Lung (tissue), 12 donors: ENCODE results near the gene DCLRE1C. TPM values are rescaled to one million over a fixed set of nuclear protein-coding genes. Genes with fewer than 3 reads are reported as not detected.
"Not testable (repeated sequence)": the region's sequence is repeated elsewhere in the genome, so short reads cannot be mapped to it uniquely, and the experiment has no call there.

Experiments
- ATAC-seq: fragments of 200-7000 bp; cut with Tn5 transposase; one replicate; pipeline ENCODE4 v1.9.1; 2020; ENCODE audit warnings: moderate number of reproducible peaks; ENCODE audit not compliant: insufficient read depth, low FRiP score
- DNase-seq, 3 donors: peaks; one replicate each; pipeline ENCODE4 v3.0.0-alpha.2; 2013 to 2017
- H3K27ac ChIP-seq, 2 donors: one replicate each; pipeline ENCODE4 v1.5.1; 2013; ENCODE audit warnings: mild to moderate bottlenecking in 2 of 2, moderate library complexity in 2 of 2, control low read depth in 1 of 2, inconsistent platforms in 1 of 2, low read depth in 1 of 2, low read length in 1 of 2
- H3K27me3 ChIP-seq, 3 donors: one replicate each; pipeline ENCODE4 v1.5.1; 2013; ENCODE audit warnings: low read length in 2 of 3; ENCODE audit not compliant: control insufficient read depth in 3 of 3, insufficient read depth in 3 of 3
- H3K36me3 ChIP-seq, 4 donors: one replicate each; pipeline ENCODE4 v1.5.1; 2013; ENCODE audit warnings: low read length in 4 of 4, mild to moderate bottlenecking in 1 of 4, moderate library complexity in 1 of 4; ENCODE audit not compliant: control insufficient read depth in 4 of 4, insufficient read depth in 4 of 4
- H3K4me1 ChIP-seq, 5 donors: one replicate each; pipeline ENCODE4 v1.5.1; 2013; ENCODE audit warnings: low read length in 5 of 5, mild to moderate bottlenecking in 2 of 5, moderate library complexity in 1 of 5; ENCODE audit not compliant: control insufficient read depth in 5 of 5, insufficient read depth in 5 of 5
- H3K4me3 ChIP-seq: one replicate; pipeline ENCODE4 v1.5.1; 2013; ENCODE audit warnings: mild to moderate bottlenecking, control low read depth, moderate library complexity
- H3K9ac ChIP-seq, 2 donors: one replicate each; pipeline ENCODE4 v1.5.1; 2013; ENCODE audit warnings: low read length in 2 of 2, control low read depth in 1 of 2; ENCODE audit not compliant: insufficient read depth in 1 of 2
- H3K9me3 ChIP-seq, 4 donors: one replicate each; pipeline ENCODE4 v1.5.1; 2013; ENCODE audit warnings: low read length in 3 of 4, mild to moderate bottlenecking in 1 of 4, moderate library complexity in 1 of 4; ENCODE audit not compliant: control insufficient read depth in 4 of 4, insufficient read depth in 3 of 4
- WGBS, 2 donors: extraction: QIAGEN DNeasy Blood & Tissue Kit; methylation state at CpG; one replicate each; pipeline ENCODE4 v1.1.7; 2013; 5-methylcytosine and 5-hydroxymethylcytosine counted together
- polyA plus RNA-seq, 2 donors: library from polyadenylated mRNA; stranded (reverse); fragments of 200-250 nt; gene quantifications; one replicate each; pipeline ENCODE4 v1.2.1, GENCODE V29; 2013
- total RNA-seq, 2 donors: library from RNA; depleted of rRNA in 1 of 2; stranded (reverse); fragments of >200 nt in 1 of 2; gene quantifications; one replicate each; pipeline ENCODE4 v1.2.1, GENCODE V29; 2014 to 2021
- TF ChIP-seq, protein P1 (sequence below): IDR thresholded peaks from 2 replicates; pipeline ENCODE4 v1.5.1; 2012; ENCODE audit warnings: mild to moderate bottlenecking; ENCODE audit errors: control extremely low read depth, extremely low read depth
- donor health status: control.
- donor health status: control.
- donor health status: Bipolar disorder and iron deficiency.
- donor health status: healthy.
- donor health status: DM: yes; HTN: yes; CAD: no.

Gene DCLRE1C
- total and polyA plus RNA-seq, 4 donors, result 3.0 to 14.9 (median 7.7) TPM

DNA sequence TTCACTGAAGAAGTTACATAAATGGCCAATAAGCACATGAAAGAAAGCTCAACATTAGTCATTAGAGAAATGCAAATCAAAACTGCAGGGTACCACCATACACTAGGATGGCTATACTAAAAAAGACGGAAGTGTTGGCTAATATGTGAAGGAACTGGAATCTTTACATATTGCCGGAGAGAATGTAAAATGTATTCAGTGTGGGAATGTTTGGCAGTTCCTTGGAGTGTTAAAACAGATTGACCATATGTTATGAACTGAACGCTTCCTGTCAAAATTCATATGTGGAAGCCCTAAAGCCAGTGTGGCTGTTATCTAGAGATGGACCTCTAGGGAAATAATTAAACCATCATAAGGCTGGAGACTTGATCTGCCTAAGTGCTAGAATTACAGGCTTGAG is 42.1 kb downstream of the DCLRE1C start:
- H3K36me3 ChIP-seq, result peaks cover 19 to 69% (median 39%) of the 10 kb centered on the region in 4 donors

DNA sequence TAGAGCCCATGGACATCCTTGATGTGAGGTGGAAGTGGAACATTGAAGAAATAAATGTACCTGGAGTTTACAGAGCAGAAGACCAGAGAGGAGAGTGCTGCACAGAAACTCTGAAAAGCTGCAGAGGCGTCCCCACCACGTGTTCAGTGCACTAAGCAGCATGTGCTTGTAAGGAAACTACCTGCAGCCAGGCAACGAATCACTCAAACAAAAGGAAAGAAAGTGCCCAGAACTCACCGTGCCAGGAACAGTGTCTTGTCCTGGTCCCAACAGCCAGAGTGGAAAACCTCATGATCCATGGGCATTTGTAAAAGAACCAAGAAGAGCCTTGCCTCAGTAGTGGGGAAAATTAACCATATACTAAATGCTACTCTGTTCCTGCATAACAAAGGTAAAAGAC is 42.9 kb downstream of the DCLRE1C start:
- ATAC-seq, result no peak
- H3K4me1 ChIP-seq, result no peaks in the 10 kb centered on the region
- H3K9ac ChIP-seq, result no peak overlapping the region
- TF ChIP-seq, protein P1, sequence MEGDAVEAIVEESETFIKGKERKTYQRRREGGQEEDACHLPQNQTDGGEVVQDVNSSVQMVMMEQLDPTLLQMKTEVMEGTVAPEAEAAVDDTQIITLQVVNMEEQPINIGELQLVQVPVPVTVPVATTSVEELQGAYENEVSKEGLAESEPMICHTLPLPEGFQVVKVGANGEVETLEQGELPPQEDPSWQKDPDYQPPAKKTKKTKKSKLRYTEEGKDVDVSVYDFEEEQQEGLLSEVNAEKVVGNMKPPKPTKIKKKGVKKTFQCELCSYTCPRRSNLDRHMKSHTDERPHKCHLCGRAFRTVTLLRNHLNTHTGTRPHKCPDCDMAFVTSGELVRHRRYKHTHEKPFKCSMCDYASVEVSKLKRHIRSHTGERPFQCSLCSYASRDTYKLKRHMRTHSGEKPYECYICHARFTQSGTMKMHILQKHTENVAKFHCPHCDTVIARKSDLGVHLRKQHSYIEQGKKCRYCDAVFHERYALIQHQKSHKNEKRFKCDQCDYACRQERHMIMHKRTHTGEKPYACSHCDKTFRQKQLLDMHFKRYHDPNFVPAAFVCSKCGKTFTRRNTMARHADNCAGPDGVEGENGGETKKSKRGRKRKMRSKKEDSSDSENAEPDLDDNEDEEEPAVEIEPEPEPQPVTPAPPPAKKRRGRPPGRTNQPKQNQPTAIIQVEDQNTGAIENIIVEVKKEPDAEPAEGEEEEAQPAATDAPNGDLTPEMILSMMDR, result no peak
- H3K4me3 ChIP-seq, result no peak overlapping the region
- WGBS, 2 donors, result 97 to 98% methylated on average over 4 of the region's 4 CpGs
- H3K27me3 ChIP-seq, result no peaks in the 10 kb centered on the region
- H3K27ac ChIP-seq, result no peak overlapping the region
- DNase-seq, result no peak
- peaks cover 19 to 68% (median 38%) of the 10 kb centered on the region in 4 donors for H3K36me3 ChIP-seq
- H3K9me3 ChIP-seq, result peaks cover 0 to 2% (median under 1%) of the 10 kb centered on the region in 4 donors

More for the DNA sequence above, 42.1 kb downstream of the DCLRE1C start:
- Histone ChIP-seq H3K27ac (no peak overlapping the region), H3K4me3 (no peak overlapping the region), H3K27me3 (no peaks in the 10 kb centered on the region), H3K4me1 (no peaks in the 10 kb centered on the region), H3K9me3 (peaks cover 0 to 10% (median 1%) of the 10 kb centered on the region in 4 donors), H3K9ac (no peak overlapping the region)
- 96 to 98% methylated on average over 3 of the region's 3 CpGs for WGBS, 2 donors
- TF ChIP-seq, protein P1, result no peak
- ATAC-seq (no peak), DNase-seq (no peak)

DNA sequence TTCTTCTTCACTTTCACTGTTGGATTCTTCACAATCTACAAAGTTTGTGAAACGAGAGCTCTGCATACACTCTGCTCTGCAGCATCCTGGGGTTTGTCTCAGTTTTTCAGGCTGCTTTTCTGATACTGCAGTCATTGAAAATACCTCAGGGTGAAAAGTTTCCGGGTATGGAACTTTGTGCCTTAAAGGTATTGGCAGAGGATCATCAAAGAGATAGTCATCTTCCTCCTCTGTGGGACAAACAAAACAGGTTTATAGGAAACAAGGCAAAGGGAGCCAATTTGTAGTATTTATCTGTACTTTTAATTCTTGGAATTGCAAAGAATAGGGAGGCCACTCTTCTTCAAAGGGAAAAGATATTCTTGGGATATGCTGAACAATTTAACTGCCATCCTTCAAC is 44.8 kb downstream of the DCLRE1C start:
- DNase-seq (no peak), ATAC-seq (no peak)
- no peak overlapping the region for H3K27ac ChIP-seq
- TF ChIP-seq, protein P1, result no peak
- H3K9ac ChIP-seq, result no peak overlapping the region
- WGBS, 2 donors, result 88 to 99% methylated on average over 2 of the region's 2 CpGs
- H3K36me3 ChIP-seq, result peaks cover 16 to 58% (median 40%) of the 10 kb centered on the region in 4 donors
- H3K4me1 ChIP-seq, result no peaks in the 10 kb centered on the region
- H3K27me3 ChIP-seq, result no peaks in the 10 kb centered on the region
- peaks cover 0 to 2% (median 0%) of the 10 kb centered on the region in 4 donors for H3K9me3 ChIP-seq
- no peak overlapping the region for H3K4me3 ChIP-seq

DNA sequence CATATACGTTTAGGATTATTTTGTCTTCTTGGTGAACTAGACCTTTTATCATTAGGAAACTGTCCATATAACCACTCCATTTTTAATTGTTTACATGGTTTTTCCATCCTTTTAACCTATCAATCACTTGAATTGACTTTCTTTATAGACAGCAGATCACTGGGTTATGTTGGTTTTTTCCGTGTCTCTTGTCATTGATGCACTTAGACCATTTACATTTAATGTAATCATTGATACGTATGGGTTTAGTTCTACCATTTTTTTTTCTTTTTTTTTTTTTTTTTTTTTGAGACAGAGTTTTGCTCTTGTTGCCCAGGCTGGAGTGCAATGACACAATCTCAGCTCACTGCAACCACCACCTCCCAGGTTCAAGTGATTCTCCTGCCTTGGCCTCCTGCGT is 46.3 kb downstream of the DCLRE1C start:
- H3K9ac ChIP-seq, H3K27me3 ChIP-seq, H3K9me3 ChIP-seq, ATAC-seq, H3K4me1 ChIP-seq, DNase-seq, H3K4me3 ChIP-seq, H3K27ac ChIP-seq: not testable (repeated sequence)
- peaks cover 12 to 49% (median 40%) of the 10 kb centered on the region in 4 donors for H3K36me3 ChIP-seq
- WGBS, 2 donors, result 97 to 99% methylated on average over 4 of the region's 4 CpGs
